K562 (cell line): ENCODE data around the gene ZNF689. TPM values are rescaled to one million over a fixed set of nuclear protein-coding genes. Genes with fewer than 3 reads are reported as not detected.

ENCODE experiments used
- ARNT ChIP-seq, 2 experiments: fragments of 450-650 bp; IDR thresholded peaks; 2 replicates each; pipeline ENCODE4 v1.6.1; 2016; ENCODE audit warnings: mild to moderate bottlenecking in 1 of 2
- BRCA1 ChIP-seq, 2 experiments: fragments of 450-650 bp in 1 of 2; sonication (generic) in 1 of 2; formaldehyde crosslinking in 1 of 2; IDR thresholded peaks; 2 replicates each; pipeline versions ENCODE4 v1.5.0 to v1.6.1; 2017 to 2020; ENCODE audit warnings: mild to moderate bottlenecking in 1 of 2, missing genetic modification reagents in 1 of 2
- BRF2 ChIP-seq: IDR thresholded peaks from 3 replicates; pipeline ENCODE4 v1.6.1; 2011; ENCODE audit warnings: borderline replicate concordance, mild to moderate bottlenecking; ENCODE audit not compliant: insufficient read length, insufficient read depth
- C11orf30 ChIP-seq: fragments of 450-650 bp; IDR thresholded peaks from 2 replicates; pipeline ENCODE4 v1.6.1; 2016; ENCODE audit warnings: low read depth, mild to moderate bottlenecking
- DMBX1 ChIP-seq: fragments of 250-450 bp; sonication (Bioruptor Pico); IDR thresholded peaks from 2 replicates; pipeline ENCODE4 v1.8.0; 2022; ENCODE audit warnings: inconsistent platforms, mild to moderate bottlenecking, moderate library complexity, borderline replicate concordance
- ELF2 ChIP-seq: fragments of 250-450 bp; sonication (Bioruptor Pico); IDR thresholded peaks from 2 replicates; pipeline ENCODE4 v1.5.0; 2021; ENCODE audit warnings: mild to moderate bottlenecking
- EZH2 ChIP-seq: IDR thresholded peaks from 2 replicates; pipeline ENCODE4 v1.6.1; 2012; ENCODE audit warnings: low read depth, mild to moderate bottlenecking, inconsistent platforms, low read length, borderline replicate concordance
- FOXM1 ChIP-seq, 2 experiments: fragments of 450-650 bp in 1 of 2; sonication (generic) in 1 of 2; formaldehyde crosslinking in 1 of 2; IDR thresholded peaks; 2 replicates each; pipeline versions ENCODE4 v1.6.1 to v1.9.0; 2017 to 2022; ENCODE audit warnings: low read depth in 2 of 2, mild to moderate bottlenecking in 2 of 2, missing genetic modification reagents in 1 of 2, moderate library complexity in 1 of 2
- GTF2E2 ChIP-seq: fragments of 200-800 bp; sonication (Bioruptor generic); IDR thresholded peaks from 2 replicates; pipeline ENCODE4 v1.6.1; 2016; ENCODE audit warnings: missing genetic modification characterization, missing compliant biosample characterization
- HDAC8 ChIP-seq: fragments of 450-650 bp; IDR thresholded peaks from 2 replicates; pipeline ENCODE4 v1.6.1; 2016; ENCODE audit warnings: mild to moderate bottlenecking, missing genetic modification characterization, moderate library complexity, missing compliant biosample characterization
- HDGF ChIP-seq: fragments of 450-650 bp; IDR thresholded peaks from 2 replicates; pipeline ENCODE4 v1.6.1; 2016
- HEY1 ChIP-seq: fragments of 250-450 bp; sonication (Bioruptor Pico); IDR thresholded peaks from 2 replicates; pipeline ENCODE4 v1.5.0; 2020; ENCODE audit warnings: mild to moderate bottlenecking, moderate library complexity, borderline replicate concordance
- HMG20B ChIP-seq: fragments of 250-450 bp; sonication (Bioruptor Pico); IDR thresholded peaks from 2 replicates; pipeline ENCODE4 v1.5.0; 2021; ENCODE audit warnings: mild to moderate bottlenecking
- HNRNPUL1 ChIP-seq: fragments of 200-400 bp; formaldehyde crosslinking; IDR thresholded peaks from 2 replicates; pipeline ENCODE4 v1.6.1; 2017; ENCODE audit warnings: low read length
- KAT2B ChIP-seq: IDR thresholded peaks from one replicate; pipeline ENCODE4 v1.6.1; 2012; ENCODE audit warnings: low read depth, mild to moderate bottlenecking, control low read depth, inconsistent platforms, low read length, moderate library complexity
- MAZ ChIP-seq, 2 experiments: fragments of 450-650 bp in 1 of 2; sonication (generic) in 1 of 2; formaldehyde crosslinking; IDR thresholded peaks in 1 of 2; conservative IDR thresholded peaks in 1 of 2; 2 replicates each; pipeline versions ENCODE4 v1.4.0 to v1.5.0; 2020; ENCODE audit warnings: mild to moderate bottlenecking in 1 of 2, missing genetic modification reagents in 1 of 2
- NFIC ChIP-seq: fragments of 450-650 bp; IDR thresholded peaks from 2 replicates; pipeline ENCODE4 v1.6.1; 2017; ENCODE audit warnings: mild to moderate bottlenecking, inconsistent platforms
- NFRKB ChIP-seq: fragments of 450-650 bp; IDR thresholded peaks from 2 replicates; pipeline ENCODE4 v1.6.1; 2016; ENCODE audit warnings: low read depth
- SAFB ChIP-seq: fragments of 200-400 bp; formaldehyde crosslinking; IDR thresholded peaks from 2 replicates; pipeline ENCODE4 v1.6.1; 2017; ENCODE audit warnings: low read depth, low read length, borderline replicate concordance
- SNIP1 ChIP-seq: fragments of 450-650 bp; IDR thresholded peaks from 2 replicates; pipeline ENCODE4 v1.7.1; 2017; ENCODE audit warnings: low read depth, mild to moderate bottlenecking
- TOE1 ChIP-seq, 2 experiments: fragments of 450-650 bp in 1 of 2; sonication (generic) in 1 of 2; formaldehyde crosslinking in 1 of 2; IDR thresholded peaks; 2 replicates each; pipeline versions ENCODE4 v1.7.1 to v1.8.0; 2016 to 2022; ENCODE audit warnings: borderline replicate concordance in 2 of 2, mild to moderate bottlenecking in 2 of 2, antibody characterized with exemption in 1 of 2, inconsistent platforms in 1 of 2, low read depth in 1 of 2, missing genetic modification reagents in 1 of 2, moderate library complexity in 1 of 2
- TRIM24 ChIP-seq, 2 experiments: fragments of 450-650 bp; IDR thresholded peaks; 2 replicates each; pipeline ENCODE4 v1.6.1; 2016
- ZBTB2 ChIP-seq: fragments of 450-650 bp; IDR thresholded peaks from 2 replicates; pipeline ENCODE4 v1.6.1; 2016; ENCODE audit warnings: antibody characterized with exemption
- ZNF23 ChIP-seq: fragments of 250-450 bp; sonication (Bioruptor Pico); IDR thresholded peaks from 2 replicates; pipeline ENCODE4 v1.4.0; 2020; ENCODE audit warnings: mild to moderate bottlenecking
- ZNF384 ChIP-seq: IDR thresholded peaks from 2 replicates; pipeline ENCODE4 v1.6.1; 2012; ENCODE audit warnings: low read depth, low read length, improper control_type of control experiment
- ZNF57 ChIP-seq: fragments of 450-650 bp; formaldehyde crosslinking; IDR thresholded peaks from 2 replicates; pipeline ENCODE4 v1.4.0; 2020; ENCODE audit warnings: mild to moderate bottlenecking, moderate library complexity
- ZNF77 ChIP-seq: fragments of 250-450 bp; sonication (Bioruptor Pico); IDR thresholded peaks from 2 replicates; pipeline ENCODE4 v1.5.0; 2020
- polyA plus RNA-seq, 8 experiments: library from polyadenylated mRNA; depleted of rRNA in 4 of 8; stranded (reverse) in 5 of 8; unstranded in 3 of 8; fragments of >200 nt; fragmentation: Nextera tagmentation in 2 of 8; fragmentation: Illumina TruSeq in 1 of 8; extraction: Ambion mirVana in 2 of 8; extraction: Trizol in 1 of 8; gene quantifications; 2 replicates each; pipeline versions ENCODE4 v1.2.1 to v1.2.3, GENCODE V29; 2011 to 2014; ENCODE audit warnings: inconsistent platforms in 1 of 8, missing spikeins in 1 of 8
- total RNA-seq, 7 experiments: library from RNA; depleted of rRNA in 6 of 7; stranded (reverse); fragments of >200 nt in 6 of 7; fragmentation: Illumina TruSeq in 2 of 7; extraction: Trizol in 2 of 7; gene quantifications; 2 replicates each; pipeline versions ENCODE4 v1.2.1 to v1.2.3, GENCODE V29; 2011 to 2021; ENCODE audit warnings: low replicate concordance in 1 of 7

ZNF689 gene
- total and polyA plus RNA-seq, 9 of the 15 experiments (the other 6 are each of a cell fraction or from before 2014, with no cell fraction given), result 5.4 to 15.4 (median 10.8) TPM

- TF ChIP-seq GTF2E2 (tag), result 0 out of 2 replicates have a peak, but pooled peaks have one; percentile 54
- no peak for TF ChIP-seq HDGF
- TF ChIP-seq ZBTB2, result peak; percentile 84; the same call in 1 of the 2 replicates
- no peak for TF ChIP-seq ZNF23 (CRISPR knock-in tag)
- TF ChIP-seq ZNF57 (CRISPR knock-in tag), result no peak
- TF ChIP-seq NFIC, result peak; percentile 50; the same call in 1 of the 2 replicates
- no peak for TF ChIP-seq SNIP1
- TF ChIP-seq BRCA1 (IDR thresholded peaks at IDR 0.05), result no peak
- TF ChIP-seq BRCA1 (CRISPR knock-in tag; IDR thresholded peaks at IDR 0.05), result no peak
- no peak for TF ChIP-seq KAT2B
- peak; percentile 9 to 79; a peak in 3 of 4 replicates for TF ChIP-seq MAZ (CRISPR knock-in tag; conservative IDR thresholded peaks at IDR 0.05 in 1 of 2, IDR thresholded peaks at IDR 0.05 in 1 of 2)
- TF ChIP-seq EZH2, result no peak
- no peak for TF ChIP-seq C11orf30
- TF ChIP-seq HNRNPUL1, result no peak
- no peak for TF ChIP-seq HDAC8 (tag)
- no peak for TF ChIP-seq ARNT (IDR thresholded peaks at IDR 0.05)
- peak; percentile 22; the same call in 1 of the 2 replicates for TF ChIP-seq DMBX1 (CRISPR knock-in tag)
- no peak for TF ChIP-seq TRIM24 (IDR thresholded peaks at IDR 0.05)
- TF ChIP-seq ZNF77, result no peak
- TF ChIP-seq HMG20B (CRISPR knock-in tag), result no peak
- peak; percentile 77 for TF ChIP-seq ELF2
- TF ChIP-seq FOXM1 (IDR thresholded peaks at IDR 0.05; ENCODE audit: low read depth), result no peak
- 0 out of 2 replicates have a peak, but pooled peaks have one; percentile 19 for TF ChIP-seq FOXM1 (CRISPR knock-in tag; IDR thresholded peaks at IDR 0.05; ENCODE audit: low read depth)
- TF ChIP-seq BRF2, result no peak
- 0 out of 2 replicates have a peak, but pooled peaks have one; percentile 17 for TF ChIP-seq TOE1 (IDR thresholded peaks at IDR 0.05; ENCODE audit: borderline replicate concordance)
- TF ChIP-seq TOE1 (CRISPR knock-in tag; IDR thresholded peaks at IDR 0.05; ENCODE audit: borderline replicate concordance, low read depth), result 0 out of 2 replicates have a peak, but pooled peaks have one; percentile 35
- TF ChIP-seq NFRKB, result peak; percentile 89
- no peak for TF ChIP-seq ZNF384
- TF ChIP-seq SAFB, result 0 out of 2 replicates have a peak, but pooled peaks have one; percentile 22
- no peak for TF ChIP-seq HEY1 (CRISPR knock-in tag)
Measured at GRCh38 chr16:30557957-30558788, 52.0 kb downstream of the ZNF689 start, which contains the start of gene ZNF764 (continued).
